HepG2 (cell line): ENCODE measurements around the gene USP30. TPM values are rescaled to one million over a fixed set of nuclear protein-coding genes. Genes with fewer than 3 reads are reported as not detected.

ENCODE experiments used
- ATM ChIP-seq: fragments of 450-650 bp; IDR thresholded peaks from 2 replicates; pipeline ENCODE4 v1.7.1; 2017; ENCODE audit warnings: mild to moderate bottlenecking, borderline replicate concordance
- CC2D1A ChIP-seq: sonication (generic); formaldehyde crosslinking; IDR thresholded peaks from 2 replicates; pipeline ENCODE4 v1.8.1; 2023; ENCODE audit warnings: mild to moderate bottlenecking, missing genetic modification reagents
- GLMP ChIP-seq: sonication (generic); formaldehyde crosslinking; IDR thresholded peaks from 2 replicates; pipeline ENCODE4 v1.9.0; 2021; ENCODE audit warnings: missing genetic modification reagents, mild to moderate bottlenecking, borderline replicate concordance
- GRHL1 ChIP-seq: sonication (generic); formaldehyde crosslinking; conservative IDR thresholded peaks from 2 replicates; pipeline ENCODE4 v1.8.0; 2022; ENCODE audit warnings: missing genetic modification reagents
- HNRNPLL ChIP-seq: fragments of 200-400 bp; formaldehyde crosslinking; IDR thresholded peaks from 2 replicates; pipeline ENCODE4 v1.6.1; 2017; ENCODE audit warnings: mild to moderate bottlenecking, low read depth, low read length; ENCODE audit not compliant: poor library complexity, severe bottlenecking
- KLF6 ChIP-seq: IDR thresholded peaks from 2 replicates; pipeline ENCODE4 v1.8.0; 2016; ENCODE audit warnings: missing biosample characterization, missing genetic modification reagents
- MED1 ChIP-seq: sonication (generic); formaldehyde crosslinking; IDR thresholded peaks from 2 replicates; pipeline ENCODE4 v1.4.0; 2020; ENCODE audit warnings: missing genetic modification reagents
- MTA1 ChIP-seq: sonication (generic); formaldehyde crosslinking; IDR thresholded peaks from 2 replicates; pipeline ENCODE4 v1.4.0; 2020; ENCODE audit warnings: missing genetic modification reagents, mild to moderate bottlenecking, borderline replicate concordance
- POLR2AphosphoS5 ChIP-seq: IDR thresholded peaks from 2 replicates; pipeline ENCODE4 v1.6.1; 2012; ENCODE audit warnings: low read depth, low read length
- SIN3A ChIP-seq: IDR thresholded peaks from 2 replicates; pipeline ENCODE4 v1.6.1; 2011; ENCODE audit warnings: low read depth, mild to moderate bottlenecking, control low read depth, low read length, borderline replicate concordance
- STAT5B ChIP-seq: sonication (generic); formaldehyde crosslinking; IDR thresholded peaks from 2 replicates; pipeline ENCODE4 v1.4.0; 2020; ENCODE audit warnings: missing genetic modification reagents
- SUZ12 ChIP-seq: fragments of 150-350 bp; IDR thresholded peaks from 2 replicates; pipeline ENCODE4 v1.6.1; 2014; ENCODE audit warnings: low read depth, low read length
- TARDBP ChIP-seq: sonication (generic); formaldehyde crosslinking; IDR thresholded peaks from 2 replicates; pipeline ENCODE4 v1.8.0; 2022; ENCODE audit warnings: mild to moderate bottlenecking, missing genetic modification reagents
- TCF7 ChIP-seq: sonication (generic); IDR thresholded peaks from 2 replicates; pipeline ENCODE4 v1.6.1; 2016; ENCODE audit warnings: antibody characterized with exemption, low read depth
- ZFY ChIP-seq: sonication (generic); formaldehyde crosslinking; IDR thresholded peaks from 2 replicates; pipeline ENCODE4 v1.4.0; 2020; ENCODE audit warnings: missing genetic modification reagents
- ZMAT5 ChIP-seq: sonication (generic); formaldehyde crosslinking; IDR thresholded peaks from 2 replicates; pipeline ENCODE4 v1.5.0; 2020; ENCODE audit warnings: mild to moderate bottlenecking, low read depth, missing genetic modification reagents, borderline replicate concordance
- ZNF512B ChIP-seq: sonication (generic); formaldehyde crosslinking; IDR thresholded peaks from 2 replicates; pipeline ENCODE4 v1.5.1; 2020; ENCODE audit warnings: missing genetic modification reagents, mild to moderate bottlenecking, borderline replicate concordance
- ZNF788 ChIP-seq: sonication (generic); formaldehyde crosslinking; IDR thresholded peaks from 2 replicates; pipeline ENCODE4 v1.5.0; 2020; ENCODE audit warnings: mild to moderate bottlenecking, missing genetic modification reagents, borderline replicate concordance
- ZNF790 ChIP-seq: sonication (generic); formaldehyde crosslinking; IDR thresholded peaks from 2 replicates; pipeline ENCODE4 v1.8.0; 2022; ENCODE audit warnings: missing genetic modification reagents, mild to moderate bottlenecking, borderline replicate concordance
- polyA plus RNA-seq, 8 experiments: library from polyadenylated mRNA; depleted of rRNA in 3 of 8; stranded (reverse) in 7 of 8; unstranded in 1 of 8; fragments of >200 nt; fragmentation: Illumina TruSeq in 4 of 8; extraction: Trizol in 4 of 8; gene quantifications; 2 replicates each; pipeline versions ENCODE4 v1.2.1 to v1.2.3, GENCODE V29; 2011 to 2016; ENCODE audit warnings: low read depth in 4 of 8, missing spikeins in 1 of 8, mixed read lengths in 1 of 8; ENCODE audit not compliant: insufficient read depth in 1 of 8
- total RNA-seq, 5 experiments: library from RNA; depleted of rRNA; stranded (reverse); fragments of >200 nt; fragmentation: Illumina TruSeq; extraction: Trizol; gene quantifications; 2 replicates each; pipeline ENCODE4 v1.2.3, GENCODE V29; 2016; ENCODE audit warnings: low read depth in 1 of 5

The USP30 gene
- total and polyA plus RNA-seq, 2 of the 13 experiments (the other 11 are each of a cell fraction or from before 2014, with no cell fraction given): 11.2 to 20.8 TPM

- TF ChIP-seq POLR2AphosphoS5: peak; percentile 89
- TF ChIP-seq ZFY: peak; percentile 73; the same call in 1 of the 2 replicates
- TF ChIP-seq TCF7: no peak
- TF ChIP-seq ATM: no peak
- TF ChIP-seq GLMP (CRISPR knock-in tag): no peak
- peak; percentile 68; the same call in 1 of the 2 replicates for TF ChIP-seq STAT5B (CRISPR knock-in tag)
- no peak for TF ChIP-seq CC2D1A (CRISPR knock-in tag)
- peak; percentile 75 for TF ChIP-seq TARDBP (CRISPR knock-in tag)
- TF ChIP-seq ZNF512B (CRISPR knock-in tag): peak; percentile 98; the same call in 1 of the 2 replicates
- peak; percentile 67; the same call in 1 of the 2 replicates for TF ChIP-seq SIN3A
- TF ChIP-seq GRHL1 (CRISPR knock-in tag): no peak
- TF ChIP-seq MTA1 (CRISPR knock-in tag): peak; percentile 92
- TF ChIP-seq ZMAT5 (CRISPR knock-in tag): no peak
- TF ChIP-seq ZNF790 (CRISPR knock-in tag): no peak
- TF ChIP-seq SUZ12: no peak
- TF ChIP-seq MED1: peak; percentile 79
- no peak for TF ChIP-seq HNRNPLL
- peak; percentile 78; the same call in 1 of the 2 replicates for TF ChIP-seq ZNF788 (CRISPR knock-in tag)
- TF ChIP-seq KLF6 (CRISPR knock-in tag): peak; percentile 70; the same call in 1 of the 2 replicates
Measured at GRCh38 chr12:109115758-109116610, 63.6 kb downstream of the USP30 start, which contains the start of gene ACACB (continued).
